Astrocyte (in vitro differentiated cells and primary cell): Measurements from ENCODE around the gene SLC35F4.

Experiments used
- EZH2 ChIP-seq: IDR thresholded peaks from 2 replicates; pipeline ENCODE4 v1.6.1; 2012; ENCODE audit warnings: mild to moderate bottlenecking, low read length, inconsistent platforms; ENCODE audit not compliant: insufficient read depth
- TF ChIP-seq, protein P1 (sequence below): IDR thresholded peaks from 2 replicates; pipeline ENCODE4 v1.5.1; 2011; ENCODE audit warnings: low read depth, mild to moderate bottlenecking, inconsistent platforms, low read length, moderate library complexity; ENCODE audit not compliant: insufficient read depth

DNA sequence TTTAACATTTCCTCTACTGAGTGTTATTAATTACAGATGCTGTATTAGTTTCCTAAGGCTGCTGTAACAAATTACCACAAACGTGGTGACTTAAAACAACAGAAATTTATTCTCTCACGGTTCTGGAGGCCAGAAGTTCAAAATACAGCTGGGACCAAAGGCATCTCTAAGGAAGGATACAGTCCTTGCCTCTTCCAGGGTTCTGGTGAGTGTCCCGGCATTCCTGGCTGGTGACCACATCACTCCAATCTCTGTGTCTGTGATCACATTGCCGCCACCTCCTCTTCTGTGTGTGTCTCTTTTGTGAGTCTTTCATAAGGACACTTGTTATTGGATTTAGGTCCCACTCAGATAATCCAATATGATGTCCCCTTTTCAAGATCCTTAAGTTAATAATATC lies 287.1 kb downstream of the SLC35F4 start:
- TF ChIP-seq, protein P1, sequence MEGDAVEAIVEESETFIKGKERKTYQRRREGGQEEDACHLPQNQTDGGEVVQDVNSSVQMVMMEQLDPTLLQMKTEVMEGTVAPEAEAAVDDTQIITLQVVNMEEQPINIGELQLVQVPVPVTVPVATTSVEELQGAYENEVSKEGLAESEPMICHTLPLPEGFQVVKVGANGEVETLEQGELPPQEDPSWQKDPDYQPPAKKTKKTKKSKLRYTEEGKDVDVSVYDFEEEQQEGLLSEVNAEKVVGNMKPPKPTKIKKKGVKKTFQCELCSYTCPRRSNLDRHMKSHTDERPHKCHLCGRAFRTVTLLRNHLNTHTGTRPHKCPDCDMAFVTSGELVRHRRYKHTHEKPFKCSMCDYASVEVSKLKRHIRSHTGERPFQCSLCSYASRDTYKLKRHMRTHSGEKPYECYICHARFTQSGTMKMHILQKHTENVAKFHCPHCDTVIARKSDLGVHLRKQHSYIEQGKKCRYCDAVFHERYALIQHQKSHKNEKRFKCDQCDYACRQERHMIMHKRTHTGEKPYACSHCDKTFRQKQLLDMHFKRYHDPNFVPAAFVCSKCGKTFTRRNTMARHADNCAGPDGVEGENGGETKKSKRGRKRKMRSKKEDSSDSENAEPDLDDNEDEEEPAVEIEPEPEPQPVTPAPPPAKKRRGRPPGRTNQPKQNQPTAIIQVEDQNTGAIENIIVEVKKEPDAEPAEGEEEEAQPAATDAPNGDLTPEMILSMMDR: no peak
- TF ChIP-seq EZH2: no peak
